ENCODE results near the gene DDRGK1.

GRCh38 chr20:3195590-3196237 lies 8.8 kb downstream of the DDRGK1 start:
- TF ChIP-seq, protein P1, sequence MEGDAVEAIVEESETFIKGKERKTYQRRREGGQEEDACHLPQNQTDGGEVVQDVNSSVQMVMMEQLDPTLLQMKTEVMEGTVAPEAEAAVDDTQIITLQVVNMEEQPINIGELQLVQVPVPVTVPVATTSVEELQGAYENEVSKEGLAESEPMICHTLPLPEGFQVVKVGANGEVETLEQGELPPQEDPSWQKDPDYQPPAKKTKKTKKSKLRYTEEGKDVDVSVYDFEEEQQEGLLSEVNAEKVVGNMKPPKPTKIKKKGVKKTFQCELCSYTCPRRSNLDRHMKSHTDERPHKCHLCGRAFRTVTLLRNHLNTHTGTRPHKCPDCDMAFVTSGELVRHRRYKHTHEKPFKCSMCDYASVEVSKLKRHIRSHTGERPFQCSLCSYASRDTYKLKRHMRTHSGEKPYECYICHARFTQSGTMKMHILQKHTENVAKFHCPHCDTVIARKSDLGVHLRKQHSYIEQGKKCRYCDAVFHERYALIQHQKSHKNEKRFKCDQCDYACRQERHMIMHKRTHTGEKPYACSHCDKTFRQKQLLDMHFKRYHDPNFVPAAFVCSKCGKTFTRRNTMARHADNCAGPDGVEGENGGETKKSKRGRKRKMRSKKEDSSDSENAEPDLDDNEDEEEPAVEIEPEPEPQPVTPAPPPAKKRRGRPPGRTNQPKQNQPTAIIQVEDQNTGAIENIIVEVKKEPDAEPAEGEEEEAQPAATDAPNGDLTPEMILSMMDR (IDR thresholded peaks at IDR 0.05), result no peak
- no peak for TF ChIP-seq POLR2A (IDR thresholded peaks at IDR 0.05)

Data from uterus (tissue), 2 donors.